ENCODE results near the gene OTOGL.

DNA sequence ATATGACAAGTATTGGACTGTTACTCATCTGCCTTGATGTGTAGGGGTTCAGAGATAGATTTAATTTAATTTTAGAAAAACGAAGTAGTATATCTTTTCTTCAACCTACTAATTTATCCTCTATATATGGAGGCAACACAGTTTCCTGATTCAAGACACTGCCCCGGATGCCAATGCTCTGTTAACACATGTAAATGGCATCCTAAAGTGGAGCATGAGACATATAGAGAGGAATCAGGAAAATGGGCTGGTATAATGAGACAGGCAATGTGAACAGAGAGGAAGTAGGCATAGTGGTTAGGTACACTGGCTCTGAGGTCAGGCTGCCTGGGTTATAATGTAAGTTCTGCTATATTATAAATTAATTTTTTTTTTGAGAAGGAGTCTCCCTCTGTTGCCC is 85.6 kb downstream of the OTOGL start:
- TF ChIP-seq, protein P1, sequence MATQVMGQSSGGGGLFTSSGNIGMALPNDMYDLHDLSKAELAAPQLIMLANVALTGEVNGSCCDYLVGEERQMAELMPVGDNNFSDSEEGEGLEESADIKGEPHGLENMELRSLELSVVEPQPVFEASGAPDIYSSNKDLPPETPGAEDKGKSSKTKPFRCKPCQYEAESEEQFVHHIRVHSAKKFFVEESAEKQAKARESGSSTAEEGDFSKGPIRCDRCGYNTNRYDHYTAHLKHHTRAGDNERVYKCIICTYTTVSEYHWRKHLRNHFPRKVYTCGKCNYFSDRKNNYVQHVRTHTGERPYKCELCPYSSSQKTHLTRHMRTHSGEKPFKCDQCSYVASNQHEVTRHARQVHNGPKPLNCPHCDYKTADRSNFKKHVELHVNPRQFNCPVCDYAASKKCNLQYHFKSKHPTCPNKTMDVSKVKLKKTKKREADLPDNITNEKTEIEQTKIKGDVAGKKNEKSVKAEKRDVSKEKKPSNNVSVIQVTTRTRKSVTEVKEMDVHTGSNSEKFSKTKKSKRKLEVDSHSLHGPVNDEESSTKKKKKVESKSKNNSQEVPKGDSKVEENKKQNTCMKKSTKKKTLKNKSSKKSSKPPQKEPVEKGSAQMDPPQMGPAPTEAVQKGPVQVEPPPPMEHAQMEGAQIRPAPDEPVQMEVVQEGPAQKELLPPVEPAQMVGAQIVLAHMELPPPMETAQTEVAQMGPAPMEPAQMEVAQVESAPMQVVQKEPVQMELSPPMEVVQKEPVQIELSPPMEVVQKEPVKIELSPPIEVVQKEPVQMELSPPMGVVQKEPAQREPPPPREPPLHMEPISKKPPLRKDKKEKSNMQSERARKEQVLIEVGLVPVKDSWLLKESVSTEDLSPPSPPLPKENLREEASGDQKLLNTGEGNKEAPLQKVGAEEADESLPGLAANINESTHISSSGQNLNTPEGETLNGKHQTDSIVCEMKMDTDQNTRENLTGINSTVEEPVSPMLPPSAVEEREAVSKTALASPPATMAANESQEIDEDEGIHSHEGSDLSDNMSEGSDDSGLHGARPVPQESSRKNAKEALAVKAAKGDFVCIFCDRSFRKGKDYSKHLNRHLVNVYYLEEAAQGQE (IDR thresholded peaks at IDR 0.05; ENCODE audit: low read depth, low read length): no peak
- TF ChIP-seq NRF1 (IDR thresholded peaks at IDR 0.05; ENCODE audit: low read depth, low read length) (no peak), RXRA (IDR thresholded peaks at IDR 0.05; ENCODE audit: borderline replicate concordance, low read depth) (no peak), POLR2AphosphoS5 (IDR thresholded peaks at IDR 0.05; ENCODE audit: low read depth, low read length) (no peak), EZH2phosphoT487 (IDR thresholded peaks at IDR 0.05; ENCODE audit: borderline replicate concordance, low read depth) (no peak), ELF1 (IDR thresholded peaks at IDR 0.05) (no peak)
- TF ChIP-seq, protein P2, sequence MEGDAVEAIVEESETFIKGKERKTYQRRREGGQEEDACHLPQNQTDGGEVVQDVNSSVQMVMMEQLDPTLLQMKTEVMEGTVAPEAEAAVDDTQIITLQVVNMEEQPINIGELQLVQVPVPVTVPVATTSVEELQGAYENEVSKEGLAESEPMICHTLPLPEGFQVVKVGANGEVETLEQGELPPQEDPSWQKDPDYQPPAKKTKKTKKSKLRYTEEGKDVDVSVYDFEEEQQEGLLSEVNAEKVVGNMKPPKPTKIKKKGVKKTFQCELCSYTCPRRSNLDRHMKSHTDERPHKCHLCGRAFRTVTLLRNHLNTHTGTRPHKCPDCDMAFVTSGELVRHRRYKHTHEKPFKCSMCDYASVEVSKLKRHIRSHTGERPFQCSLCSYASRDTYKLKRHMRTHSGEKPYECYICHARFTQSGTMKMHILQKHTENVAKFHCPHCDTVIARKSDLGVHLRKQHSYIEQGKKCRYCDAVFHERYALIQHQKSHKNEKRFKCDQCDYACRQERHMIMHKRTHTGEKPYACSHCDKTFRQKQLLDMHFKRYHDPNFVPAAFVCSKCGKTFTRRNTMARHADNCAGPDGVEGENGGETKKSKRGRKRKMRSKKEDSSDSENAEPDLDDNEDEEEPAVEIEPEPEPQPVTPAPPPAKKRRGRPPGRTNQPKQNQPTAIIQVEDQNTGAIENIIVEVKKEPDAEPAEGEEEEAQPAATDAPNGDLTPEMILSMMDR (IDR thresholded peaks at IDR 0.05): no peak
- TF ChIP-seq, protein P3, sequence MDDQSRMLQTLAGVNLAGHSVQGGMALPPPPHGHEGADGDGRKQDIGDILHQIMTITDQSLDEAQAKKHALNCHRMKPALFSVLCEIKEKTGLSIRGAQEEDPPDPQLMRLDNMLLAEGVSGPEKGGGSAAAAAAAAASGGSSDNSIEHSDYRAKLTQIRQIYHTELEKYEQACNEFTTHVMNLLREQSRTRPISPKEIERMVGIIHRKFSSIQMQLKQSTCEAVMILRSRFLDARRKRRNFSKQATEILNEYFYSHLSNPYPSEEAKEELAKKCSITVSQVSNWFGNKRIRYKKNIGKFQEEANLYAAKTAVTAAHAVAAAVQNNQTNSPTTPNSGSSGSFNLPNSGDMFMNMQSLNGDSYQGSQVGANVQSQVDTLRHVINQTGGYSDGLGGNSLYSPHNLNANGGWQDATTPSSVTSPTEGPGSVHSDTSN (IDR thresholded peaks at IDR 0.05): no peak
- TF ChIP-seq, protein P4, sequence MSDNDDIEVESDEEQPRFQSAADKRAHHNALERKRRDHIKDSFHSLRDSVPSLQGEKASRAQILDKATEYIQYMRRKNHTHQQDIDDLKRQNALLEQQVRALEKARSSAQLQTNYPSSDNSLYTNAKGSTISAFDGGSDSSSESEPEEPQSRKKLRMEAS (IDR thresholded peaks at IDR 0.05; ENCODE audit: low read depth): no peak
